DLD1 (cell line): ENCODE data around the gene ZFHX2.

Experiments
- in situ Hi-C: cut with HindIII; loops from 2 replicates; pipeline ENCODE4 v1.10.0; 2017; ENCODE audit warnings: low sequenced_read_pairs

ZFHX2 gene

GRCh38 chr14:23523229-23524016, 28.1 kb downstream of the ZFHX2 start:
- in situ Hi-C loops, result no loop called here

- in situ Hi-C loops, result no loop called here
These were observed 28.8 kb downstream of the ZFHX2 start for GRCh38 chr14:23522643-23523198.

GRCh38 chr14:23521785-23522640, 29.6 kb downstream of the ZFHX2 start:
- in situ Hi-C loops, result no loop called here

- in situ Hi-C loops, result no loop called here
These were observed 30.5 kb downstream of the ZFHX2 start for GRCh38 chr14:23520899-23521533.

- in situ Hi-C loops, result no loop called here
These were observed 32.9 kb downstream of the ZFHX2 start for GRCh38 chr14:23518709-23519108.

GRCh38 chr14:23517650-23518326, 33.8 kb downstream of the ZFHX2 start:
- in situ Hi-C loops, result no loop called here

- in situ Hi-C loops, result no loop called here
These were observed 37.0 kb downstream of the ZFHX2 start for GRCh38 chr14:23514644-23514957.

GRCh38 chr14:23513818-23514643, 37.5 kb downstream of the ZFHX2 start:
- in situ Hi-C loops, result no loop called here

GRCh38 chr14:23513005-23513817, 38.4 kb downstream of the ZFHX2 start:
- in situ Hi-C loops, result no loop called here

- in situ Hi-C loops, result no loop called here
These were observed 39.4 kb downstream of the ZFHX2 start for GRCh38 chr14:23512156-23512555.

GRCh38 chr14:23494223-23494622, 57.3 kb downstream of the ZFHX2 start:
- in situ Hi-C loops, result no loop called here

- in situ Hi-C loops, result no loop called here
These were observed 58.8 kb downstream of the ZFHX2 start for GRCh38 chr14:23492618-23493272.

GRCh38 chr14:23487216-23487615, 64.3 kb downstream of the ZFHX2 start:
- in situ Hi-C loops, result no loop called here

- in situ Hi-C loops, result no loop called here
These were observed 65.5 kb downstream of the ZFHX2 start for GRCh38 chr14:23486036-23486435.

- in situ Hi-C loops, result no loop called here
These were observed 66.2 kb downstream of the ZFHX2 start for GRCh38 chr14:23485326-23485725.

- in situ Hi-C loops, result no loop called here
These were observed 68.2 kb downstream of the ZFHX2 start for GRCh38 chr14:23483236-23483854.

- in situ Hi-C loops, result no loop called here
These were observed 68.8 kb downstream of the ZFHX2 start for GRCh38 chr14:23482823-23483148.
